SK-N-SH (cell line): ENCODE measurements around the gene AFP. TPM values are rescaled to one million over a fixed set of nuclear protein-coding genes. Genes with fewer than 3 reads are reported as not detected.

Source experiments
- CTCF ChIA-PET: fragments of 300-600, 350-600 bp; formaldehyde crosslinking; extraction: SDS; loops from one replicate; lab custom pipeline; 2021; lab: Yijun Ruan, JAX
- POLR2A ChIA-PET: fragments of 350-600 bp; sonication (Branson Sonifier 250); formaldehyde crosslinking; extraction: SDS; loops from one replicate; lab custom pipeline; 2020; ENCODE audit warnings: antibody characterized with exemption, inconsistent platforms; lab: Yijun Ruan, JAX
- DNase-seq: peaks from one replicate; pipeline ENCODE4 v3.0.0; 2012
- H2AFZ ChIP-seq: fragments of 200-600 bp; sonication (generic); 2 replicates; pipeline ENCODE4 v1.8.1; 2016; ENCODE audit warnings: antibody characterized with exemption, mild to moderate bottlenecking, low read depth
- H3F3A ChIP-seq: fragments of 200-600 bp; sonication (generic); replicated peaks from 2 replicates; pipeline ENCODE3; 2016; ENCODE audit warnings: antibody characterized with exemption, mild to moderate bottlenecking; ENCODE audit not compliant: insufficient read depth
- H3K27ac ChIP-seq, 2 experiments: fragments of 200-500 bp in 1 of 2; fragments of 200-600 bp in 1 of 2; sonication (Bioruptor generic) in 1 of 2; sonication (generic), shearing (Covaris generic) in 1 of 2; 2 replicates each; pipeline versions ENCODE4 v1.5.1 to v1.6.1; 2014 to 2016; ENCODE audit warnings: low read depth in 2 of 2, inconsistent platforms in 1 of 2, low read length in 1 of 2, mild to moderate bottlenecking in 1 of 2, mixed read lengths in 1 of 2
- H3K27me3 ChIP-seq: fragments of 200-600 bp; sonication (generic), shearing (Covaris generic); 2 replicates; pipeline ENCODE4 v1.6.1; 2016; ENCODE audit warnings: mixed run types; ENCODE audit not compliant: insufficient read depth
- H3K36me3 ChIP-seq, 2 experiments: fragments of 200-500 bp in 1 of 2; fragments of 200-600 bp in 1 of 2; sonication (Bioruptor generic) in 1 of 2; sonication (generic) in 1 of 2; replicated peaks in 1 of 2; 2 replicates each; pipeline versions ENCODE3 to v1.5.1; 2014 to 2016; ENCODE audit warnings: low read length in 1 of 2, mild to moderate bottlenecking in 1 of 2; ENCODE audit not compliant: insufficient read depth in 2 of 2, control insufficient read depth in 1 of 2
- H3K4me1 ChIP-seq, 2 experiments: fragments of 200-500 bp in 1 of 2; fragments of 200-600 bp in 1 of 2; sonication (Bioruptor generic) in 1 of 2; sonication (generic), shearing (Covaris generic) in 1 of 2; 2 replicates each; pipeline versions ENCODE4 v1.5.1 to v1.6.1; 2014 to 2016; ENCODE audit warnings: low read depth in 1 of 2, low read length in 1 of 2, mixed run types in 1 of 2; ENCODE audit not compliant: insufficient read depth in 2 of 2, control insufficient read depth in 1 of 2
- H3K4me2 ChIP-seq: fragments of 200-600 bp; sonication (generic), shearing (Covaris generic); 2 replicates; pipeline ENCODE4 v1.6.1; 2017; ENCODE audit warnings: mixed run types
- H3K4me3 ChIP-seq, 2 experiments: fragments of 200-500 bp in 1 of 2; fragments of 200-600 bp in 1 of 2; sonication (Bioruptor generic) in 1 of 2; sonication (generic), shearing (Covaris generic) in 1 of 2; 2 replicates each; pipeline versions ENCODE4 v1.5.1 to v1.8.1; 2014 to 2016; ENCODE audit warnings: low read depth in 2 of 2, inconsistent platforms in 1 of 2, low read length in 1 of 2, mild to moderate bottlenecking in 1 of 2, mixed read lengths in 1 of 2, moderate library complexity in 1 of 2
- H3K79me2 ChIP-seq: fragments of 200-600 bp; sonication (generic); 2 replicates; pipeline ENCODE4 v1.8.1; 2017; ENCODE audit warnings: mild to moderate bottlenecking; ENCODE audit not compliant: insufficient read depth
- H3K9ac ChIP-seq: fragments of 200-600 bp; sonication (generic); 2 replicates; pipeline ENCODE4 v1.6.1; 2017; ENCODE audit warnings: mixed run types
- H3K9me2 ChIP-seq: fragments of 200-600 bp; sonication (generic); 2 replicates; pipeline ENCODE4 v1.6.1; 2017; ENCODE audit warnings: mixed run types
- H3K9me3 ChIP-seq: fragments of 200-600 bp; sonication (generic); 2 replicates; pipeline ENCODE4 v1.6.1; 2017; ENCODE audit warnings: mixed run types, mild to moderate bottlenecking, moderate library complexity
- H4K20me1 ChIP-seq: fragments of 200-600 bp; sonication (generic); 2 replicates; pipeline ENCODE4 v1.6.1; 2017; ENCODE audit warnings: mild to moderate bottlenecking, mixed run types; ENCODE audit not compliant: insufficient read depth
- CHD2 ChIP-seq: fragments of 150-350 bp; IDR thresholded peaks from 2 replicates; pipeline ENCODE4 v1.6.1; 2018; ENCODE audit warnings: low read length; ENCODE audit not compliant: partially characterized antibody
- CTCF ChIP-seq: fragments of 200-600 bp; sonication (generic); IDR thresholded peaks from 2 replicates; pipeline ENCODE4 v1.6.1; 2017; ENCODE audit warnings: antibody characterized with exemption, mild to moderate bottlenecking, moderate library complexity
- ELF1 ChIP-seq: IDR thresholded peaks from 2 replicates; pipeline ENCODE4 v1.4.0; 2012
- EP300 ChIP-seq, 2 experiments: IDR thresholded peaks; 2 replicates each; pipeline versions ENCODE4 v1.4.0 to v1.6.1; 2012; ENCODE audit warnings: borderline replicate concordance in 1 of 2, low read depth in 1 of 2, low read length in 1 of 2
- FOSL2 ChIP-seq: IDR thresholded peaks from 2 replicates; pipeline ENCODE4 v1.4.0; 2012; ENCODE audit warnings: low read depth, mild to moderate bottlenecking, moderate library complexity, borderline replicate concordance
- FOXM1 ChIP-seq: IDR thresholded peaks from 2 replicates; pipeline ENCODE4 v1.4.0; 2012; ENCODE audit warnings: low read depth, mild to moderate bottlenecking
- MAX ChIP-seq: IDR thresholded peaks from 2 replicates; pipeline ENCODE4 v1.4.0; 2012; ENCODE audit warnings: low read depth
- MEF2A ChIP-seq: IDR thresholded peaks from 2 replicates; pipeline ENCODE4 v1.4.0; 2012; ENCODE audit warnings: low read depth, borderline replicate concordance
- MXI1 ChIP-seq: IDR thresholded peaks from 2 replicates; pipeline ENCODE4 v1.6.1; 2012; ENCODE audit warnings: mild to moderate bottlenecking, low read depth, low read length, improper control_type of control experiment
- PBX3 ChIP-seq: IDR thresholded peaks from 2 replicates; pipeline ENCODE4; 2012
- POLR2AphosphoS5 ChIP-seq: IDR thresholded peaks from 2 replicates; pipeline ENCODE4 v1.6.1; 2012; ENCODE audit warnings: low read depth, low read length
- RCOR1 ChIP-seq: fragments of 150-350 bp; IDR thresholded peaks from 2 replicates; pipeline ENCODE4 v1.6.1; 2017; ENCODE audit warnings: antibody characterized with exemption, low read length
- RFX5 ChIP-seq: IDR thresholded peaks from 2 replicates; pipeline ENCODE4 v1.6.1; 2012; ENCODE audit warnings: mild to moderate bottlenecking, improper control_type of control experiment, low read length
- TAF1 ChIP-seq: IDR thresholded peaks from 2 replicates; pipeline ENCODE4 v1.6.1; 2012; ENCODE audit warnings: low read depth, mild to moderate bottlenecking, low read length, moderate library complexity, borderline replicate concordance
- TCF12 ChIP-seq: IDR thresholded peaks from 2 replicates; pipeline ENCODE4 v1.4.0; 2012
- TEAD4 ChIP-seq: IDR thresholded peaks from 2 replicates; pipeline ENCODE4 v1.4.0; 2012; ENCODE audit warnings: mild to moderate bottlenecking, borderline replicate concordance; ENCODE audit not compliant: insufficient read depth
- USF2 ChIP-seq: fragments of 150-350 bp; IDR thresholded peaks from 2 replicates; pipeline ENCODE4 v1.6.1; 2017; ENCODE audit warnings: antibody characterized with exemption, low read length, low read depth, borderline replicate concordance
- ZBTB33 ChIP-seq: IDR thresholded peaks from 2 replicates; pipeline ENCODE4 v1.4.0; 2012; ENCODE audit warnings: low read depth, borderline replicate concordance
- WGBS: methylation state at CpG from one replicate; pipeline ENCODE4 v1.1.6; 2017; ENCODE audit warnings: low lambda C conversion rate; 5-methylcytosine and 5-hydroxymethylcytosine counted together
- polyA plus RNA-seq, 3 experiments: library from polyadenylated mRNA; depleted of rRNA; stranded (reverse); fragments of >200 nt; gene quantifications; 2 replicates each; pipeline ENCODE4 v1.2.3, GENCODE V29; 2012

The AFP gene
- polyA plus RNA-seq, 1 of the 3 experiments (the other 2 are of a cell fraction) = 0.28 TPM

GRCh38 chr4:73396993-73397972, 38.7 kb upstream of the AFP start:
- H3K9me2 ChIP-seq = no peaks in the 10 kb centered on the region
- H3K4me2 ChIP-seq = no peak overlapping the region
- H3K9ac ChIP-seq = no peak overlapping the region
- ChIA-PET POLR2A (no interaction called here), CTCF (no interaction called here)
- no peaks in the 10 kb centered on the region for H3K4me1 ChIP-seq
- peaks cover 23% of the 10 kb centered on the region; the same call in 1 of the 2 replicates for H3K27me3 ChIP-seq
- H3F3A ChIP-seq = no peaks in the 10 kb centered on the region
- no peaks in the 10 kb centered on the region for H4K20me1 ChIP-seq
- H3K36me3 ChIP-seq = no peaks in the 10 kb centered on the region
- 21% methylated on average over 5 of the region's 5 CpGs for WGBS
- H3K9me3 ChIP-seq = no peaks in the 10 kb centered on the region
- TF ChIP-seq USF2 (no peak), MEF2A (no peak), POLR2AphosphoS5 (no peak), ZBTB33 (no peak), RCOR1 (no peak), PBX3 (no peak), TCF12 (no peak), CTCF (no peak), MXI1 (no peak), MAX (no peak), FOXM1 (no peak), ELF1 (no peak), EP300 (IDR thresholded peaks at IDR 0.05; ENCODE audit: borderline replicate concordance in 1 of 2, low read depth in 1 of 2, low read length in 1 of 2) (no peak), RFX5 (no peak), TEAD4 (no peak), FOSL2 (no peak), CHD2 (no peak), TAF1 (no peak)
- no peaks in the 10 kb centered on the region for H3K79me2 ChIP-seq
- no peak overlapping the region for H3K27ac ChIP-seq
- H3K4me3 ChIP-seq = no peak overlapping the region
- DNase-seq = no peak
- H2AFZ ChIP-seq = no peak overlapping the region
